DOHH2 (cell line): Measurements from ENCODE around the gene MCCC1.

Experiments used
- H3F3A ChIP-seq: fragments of 200-600 bp; sonication (generic), shearing (Covaris generic); 2 replicates; pipeline ENCODE4 v1.6.0; 2016; ENCODE audit warnings: antibody characterized with exemption, mild to moderate bottlenecking; ENCODE audit not compliant: control insufficient read depth, insufficient read depth
- H3K27ac ChIP-seq: fragments of 200-600 bp; sonication (generic); 2 replicates; pipeline ENCODE4 v1.5.1; 2014; ENCODE audit warnings: low read depth, mild to moderate bottlenecking, low read length, moderate library complexity
- H3K27me3 ChIP-seq: fragments of 200-600 bp; sonication (generic); 2 replicates; pipeline ENCODE4 v1.6.1; 2014; ENCODE audit warnings: mild to moderate bottlenecking, low read length, mixed read lengths; ENCODE audit not compliant: control insufficient read depth
- H3K36me3 ChIP-seq: fragments of 200-600 bp; sonication (generic); 2 replicates; pipeline ENCODE4 v1.6.1; 2014; ENCODE audit warnings: mild to moderate bottlenecking, low read length, moderate library complexity, mixed read lengths; ENCODE audit not compliant: control insufficient read depth
- H3K4me1 ChIP-seq: fragments of 200-600 bp; sonication (generic); 2 replicates; pipeline ENCODE4 v1.6.1; 2014; ENCODE audit warnings: mild to moderate bottlenecking, low read length, mixed read lengths; ENCODE audit not compliant: control insufficient read depth
- H3K4me2 ChIP-seq: fragments of 200-600 bp; sonication (generic); 2 replicates; pipeline ENCODE4 v1.6.0; 2014; ENCODE audit warnings: mild to moderate bottlenecking, low read length, moderate library complexity
- H3K4me3 ChIP-seq: fragments of 200-600 bp; sonication (generic); 2 replicates; pipeline ENCODE4 v1.5.1; 2014; ENCODE audit warnings: mild to moderate bottlenecking, low read length, mixed read lengths
- H3K79me2 ChIP-seq: fragments of 200-600 bp; sonication (generic); 2 replicates; pipeline ENCODE4 v1.6.1; 2014; ENCODE audit warnings: mild to moderate bottlenecking, low read length, mixed read lengths; ENCODE audit not compliant: control insufficient read depth
- H3K9me2 ChIP-seq: fragments of 200-600 bp; sonication (generic); replicated peaks from 2 replicates; pipeline ENCODE4 v1.6.1; 2014; ENCODE audit warnings: mild to moderate bottlenecking, low read length, mixed read lengths; ENCODE audit not compliant: control insufficient read depth
- H3K9me3 ChIP-seq: fragments of 200-600 bp; sonication (generic); 2 replicates; pipeline ENCODE4 v1.6.1; 2014; ENCODE audit warnings: antibody characterized with exemption, low read length, mixed read lengths; ENCODE audit not compliant: control insufficient read depth, insufficient read depth
- H4K20me1 ChIP-seq: fragments of 200-600 bp; sonication (generic); 2 replicates; pipeline ENCODE4 v1.6.0; 2014; ENCODE audit warnings: low read depth, mild to moderate bottlenecking, antibody characterized with exemption, low read length, moderate library complexity; ENCODE audit not compliant: control insufficient read depth, insufficient read depth
- CTCF ChIP-seq: fragments of 200-600 bp; sonication (generic); IDR thresholded peaks from one replicate; pipeline ENCODE4 v1.5.1; 2014; ENCODE audit warnings: antibody characterized with exemption, mild to moderate bottlenecking, low read depth, low read length; ENCODE audit not compliant: poor library complexity, severe bottlenecking
- EZH2phosphoT487 ChIP-seq: fragments of 200-600 bp; sonication (generic); IDR thresholded peaks from 2 replicates; pipeline ENCODE4 v1.6.1; 2017; ENCODE audit warnings: borderline replicate concordance, mild to moderate bottlenecking, antibody characterized with exemption, low read length, moderate library complexity, mixed read lengths

MCCC1 gene

GRCh38 chr3:182986021-182986420, 113.3 kb downstream of the MCCC1 start:
- TF ChIP-seq CTCF = no peak
- TF ChIP-seq EZH2phosphoT487 = no peak
- Histone ChIP-seq H3K4me2 (no peak overlapping the region), H3K4me1 (peaks cover 5% of the 10 kb centered on the region), H3K36me3 (no peaks in the 10 kb centered on the region), H3K27ac (no peak overlapping the region), H4K20me1 (no peaks in the 10 kb centered on the region), H3F3A (peaks cover 12% of the 10 kb centered on the region; the same call in 1 of the 2 replicates), H3K4me3 (no peak overlapping the region), H3K27me3 (no peaks in the 10 kb centered on the region), H3K79me2 (no peaks in the 10 kb centered on the region), H3K9me3 (no peaks in the 10 kb centered on the region), H3K9me2 (no peaks in the 10 kb centered on the region)

GRCh38 chr3:182983876-182984275, 115.4 kb downstream of the MCCC1 start:
- Histone ChIP-seq H4K20me1 (peaks cover 7% of the 10 kb centered on the region; the same call in 1 of the 2 replicates), H3K4me1 (peaks cover 14% of the 10 kb centered on the region), H3F3A (peaks cover 12% of the 10 kb centered on the region; the same call in 1 of the 2 replicates), H3K4me2 (no peak overlapping the region), H3K4me3 (no peak overlapping the region), H3K36me3 (no peaks in the 10 kb centered on the region), H3K9me2 (no peaks in the 10 kb centered on the region), H3K9me3 (no peaks in the 10 kb centered on the region), H3K79me2 (peaks cover 11% of the 10 kb centered on the region), H3K27me3 (no peaks in the 10 kb centered on the region), H3K27ac (no peak overlapping the region)
- TF ChIP-seq CTCF = no peak
- no peak for TF ChIP-seq EZH2phosphoT487

GRCh38 chr3:182981038-182981380, 118.3 kb downstream of the MCCC1 start:
- TF ChIP-seq CTCF = no peak
- no peak for TF ChIP-seq EZH2phosphoT487
- H3K79me2 ChIP-seq = peaks cover 39% of the 10 kb centered on the region
- H3K27me3 ChIP-seq = no peaks in the 10 kb centered on the region
- no peaks in the 10 kb centered on the region for H3K9me2 ChIP-seq
- H3K4me3 ChIP-seq = peak overlapping the region; percentile 64
- peak overlapping the region; percentile 60 for H3K4me2 ChIP-seq
- H4K20me1 ChIP-seq = peaks cover 20% of the 10 kb centered on the region; the same call in 1 of the 2 replicates
- no peaks in the 10 kb centered on the region for H3K9me3 ChIP-seq
- peaks cover 37% of the 10 kb centered on the region for H3K4me1 ChIP-seq
- H3K36me3 ChIP-seq = no peaks in the 10 kb centered on the region
- no peak overlapping the region for H3K27ac ChIP-seq
- peaks cover 10% of the 10 kb centered on the region; the same call in 1 of the 2 replicates for H3F3A ChIP-seq
